ENCODE data around the gene ZNF839. TPM values are rescaled to one million over a fixed set of nuclear protein-coding genes. Genes with fewer than 3 reads are reported as not detected.

Gene ZNF839
- total RNA-seq, 1 donor from 2014 or later = 14.9 TPM

DNA sequence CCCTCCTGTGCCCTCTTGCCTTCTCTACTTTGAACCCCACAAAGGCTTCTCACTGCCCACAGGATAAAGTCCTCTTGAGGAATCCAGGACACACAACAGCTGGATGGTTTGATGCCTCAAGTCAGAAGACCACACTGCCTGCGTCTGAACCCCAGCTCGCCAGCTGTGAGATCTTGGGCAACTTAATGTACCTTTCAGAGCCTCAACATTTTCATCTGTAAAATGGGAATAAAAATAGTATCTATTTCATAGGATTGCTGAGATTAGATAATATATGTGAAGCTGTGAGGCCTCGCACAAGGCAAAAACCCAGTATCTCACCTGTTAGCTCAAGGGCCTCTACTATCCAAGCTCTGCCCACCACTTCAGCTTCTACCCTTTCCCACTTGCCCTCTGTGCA is 40.8 kb downstream of the ZNF839 start:
- Mint-ChIP-seq H3K27me3 (no peaks in the 10 kb centered on the region), H3K27ac (no peak overlapping the region), H3K4me3 (ENCODE audit: low read depth) (no peak overlapping the region), H3K36me3 (ENCODE audit: insufficient read depth) (peaks cover 7% of the 10 kb centered on the region), H3K9me3 (ENCODE audit: low read depth) (no peaks in the 10 kb centered on the region), H3K4me1 (ENCODE audit: low read depth) (peaks cover 15% of the 10 kb centered on the region)
- TF ChIP-seq, protein P1, sequence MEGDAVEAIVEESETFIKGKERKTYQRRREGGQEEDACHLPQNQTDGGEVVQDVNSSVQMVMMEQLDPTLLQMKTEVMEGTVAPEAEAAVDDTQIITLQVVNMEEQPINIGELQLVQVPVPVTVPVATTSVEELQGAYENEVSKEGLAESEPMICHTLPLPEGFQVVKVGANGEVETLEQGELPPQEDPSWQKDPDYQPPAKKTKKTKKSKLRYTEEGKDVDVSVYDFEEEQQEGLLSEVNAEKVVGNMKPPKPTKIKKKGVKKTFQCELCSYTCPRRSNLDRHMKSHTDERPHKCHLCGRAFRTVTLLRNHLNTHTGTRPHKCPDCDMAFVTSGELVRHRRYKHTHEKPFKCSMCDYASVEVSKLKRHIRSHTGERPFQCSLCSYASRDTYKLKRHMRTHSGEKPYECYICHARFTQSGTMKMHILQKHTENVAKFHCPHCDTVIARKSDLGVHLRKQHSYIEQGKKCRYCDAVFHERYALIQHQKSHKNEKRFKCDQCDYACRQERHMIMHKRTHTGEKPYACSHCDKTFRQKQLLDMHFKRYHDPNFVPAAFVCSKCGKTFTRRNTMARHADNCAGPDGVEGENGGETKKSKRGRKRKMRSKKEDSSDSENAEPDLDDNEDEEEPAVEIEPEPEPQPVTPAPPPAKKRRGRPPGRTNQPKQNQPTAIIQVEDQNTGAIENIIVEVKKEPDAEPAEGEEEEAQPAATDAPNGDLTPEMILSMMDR (IDR thresholded peaks at IDR 0.05; ENCODE audit: unreplicated experiment) = no peak
- no peak for DNase-seq (ENCODE audit: low spot score, unreplicated experiment)

DNA sequence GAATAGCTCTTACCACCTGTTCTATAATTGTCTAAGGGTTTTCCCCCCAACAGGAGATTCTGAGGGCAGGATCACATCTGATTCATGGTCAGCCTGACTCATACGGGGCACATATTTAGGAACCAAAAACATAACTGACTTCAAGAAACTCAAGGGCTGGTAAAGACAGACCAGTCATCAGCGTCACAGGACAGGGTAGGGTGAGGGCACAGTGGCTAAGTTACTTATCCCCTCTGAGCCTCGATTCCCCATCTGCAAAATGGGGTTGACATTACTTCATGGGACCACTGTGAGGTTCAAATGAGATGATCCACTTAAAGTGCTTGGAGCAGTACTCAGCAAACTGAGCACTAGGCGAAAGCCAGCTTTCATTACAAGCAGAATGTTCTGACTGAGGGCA is 42.5 kb downstream of the ZNF839 start:
- DNase-seq (ENCODE audit: low spot score, unreplicated experiment) = no peak
- H3K4me3 Mint-ChIP-seq (ENCODE audit: low read depth) = peak overlapping the region; percentile 96
- H3K9me3 Mint-ChIP-seq (ENCODE audit: low read depth) = no peaks in the 10 kb centered on the region
- H3K27ac Mint-ChIP-seq = peak overlapping the region; percentile 94
- H3K4me1 Mint-ChIP-seq (ENCODE audit: low read depth) = peaks cover 15% of the 10 kb centered on the region
- H3K36me3 Mint-ChIP-seq (ENCODE audit: insufficient read depth) = peaks cover 3% of the 10 kb centered on the region
- TF ChIP-seq, protein P1 (IDR thresholded peaks at IDR 0.05; ENCODE audit: unreplicated experiment) = no peak
- no peaks in the 10 kb centered on the region for H3K27me3 Mint-ChIP-seq

DNA sequence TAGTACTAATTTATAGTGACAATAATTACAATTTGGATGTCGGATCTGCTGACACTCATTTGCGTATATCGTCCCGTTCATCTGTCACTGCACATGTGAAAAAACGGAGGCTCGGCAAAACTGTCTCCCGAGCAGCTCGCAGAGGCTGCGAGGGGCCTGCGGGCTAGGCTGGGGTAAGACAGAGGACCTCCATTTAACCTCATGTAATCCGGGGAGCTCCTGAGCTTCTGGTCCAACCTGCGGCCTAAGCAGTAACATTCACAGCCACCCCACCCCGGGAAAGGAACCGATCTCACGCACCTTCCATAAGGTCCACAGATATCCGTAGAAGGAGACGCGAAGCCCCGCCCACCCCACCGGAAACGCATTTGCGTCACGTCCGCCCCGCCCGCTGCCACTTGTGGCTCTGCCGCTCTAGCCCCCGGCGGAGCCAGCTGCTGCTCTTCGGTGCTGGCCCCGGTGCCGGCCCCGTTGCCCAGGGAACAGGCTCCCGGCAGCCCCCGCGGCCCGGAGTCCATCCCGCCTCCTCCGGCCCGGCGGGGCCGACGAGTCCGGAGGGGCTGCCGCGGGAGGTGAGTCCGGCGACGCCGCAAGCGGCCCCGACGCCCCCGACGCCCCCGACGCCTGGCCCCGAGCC is 43.1 kb downstream of the ZNF839 start, which contains the start of the genes CINP and TECPR2:
Gene CINP (minus strand): TSS at position 346 of the 637 bp plus-strand sequence. CDS start 39 bp downstream, at position 307.
Gene TECPR2 (plus strand): TSS at position 397 of the 637 bp plus-strand sequence. CDS start 13,781 bp downstream, outside the sequence.
- DNase-seq (ENCODE audit: low spot score, unreplicated experiment) = peak; percentile 92
- Mint-ChIP-seq H3K4me1 (ENCODE audit: low read depth) (peaks cover 15% of the 10 kb centered on the region), H3K36me3 (ENCODE audit: insufficient read depth) (no peaks in the 10 kb centered on the region), H3K4me3 (ENCODE audit: low read depth) (peak within 1 kb of the TSS; percentile 96), H3K27ac (peak within 1 kb of the TSS; percentile 94), H3K9me3 (ENCODE audit: low read depth) (no peaks in the 10 kb centered on the region), H3K27me3 (no peaks in the 10 kb centered on the region)
- TF ChIP-seq, protein P1 (IDR thresholded peaks at IDR 0.05; ENCODE audit: unreplicated experiment) = no peak

DNA sequence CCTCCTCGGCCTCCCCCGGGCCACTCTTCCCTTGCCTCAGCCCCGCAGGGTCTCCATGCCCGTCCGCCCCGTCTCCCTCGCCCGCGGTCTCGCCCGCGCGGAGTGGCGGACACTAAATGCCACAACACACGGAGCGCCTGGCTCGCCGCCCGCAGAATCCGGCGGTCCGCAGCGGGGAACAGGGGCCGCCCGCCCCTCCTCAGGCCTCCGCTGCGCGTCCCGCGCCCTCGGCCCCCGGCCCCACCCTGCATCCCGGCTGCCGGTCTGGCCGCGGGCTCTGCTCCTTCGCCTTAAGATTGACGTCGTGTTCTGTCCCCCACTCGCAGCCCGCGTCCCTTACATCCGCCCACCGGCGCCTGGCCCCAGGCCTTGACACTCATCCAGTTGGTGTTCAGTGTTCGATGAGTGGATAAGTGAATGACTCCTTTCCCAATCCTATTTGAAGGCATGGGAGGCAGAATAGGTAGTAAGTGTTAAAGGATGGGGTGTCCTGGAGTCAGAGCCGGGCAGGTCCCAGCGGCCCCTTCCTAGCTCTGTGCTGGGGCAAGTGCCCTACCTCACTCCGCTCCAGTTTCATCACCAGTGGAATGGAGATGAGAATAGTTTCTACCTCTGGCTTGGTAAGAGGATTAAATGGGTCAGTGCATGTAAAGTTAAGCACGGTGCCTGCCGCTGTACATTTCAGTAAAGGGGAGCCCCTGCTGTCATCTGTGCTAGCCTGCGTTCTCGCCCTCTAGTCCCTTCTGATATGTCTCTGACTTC is 43.8 kb downstream of the ZNF839 start:
- Mint-ChIP-seq H3K9me3 (ENCODE audit: low read depth) (no peaks in the 10 kb centered on the region), H3K4me3 (ENCODE audit: low read depth) (no peak overlapping the region), H3K4me1 (ENCODE audit: low read depth) (peaks cover 15% of the 10 kb centered on the region), H3K27ac (peak overlapping the region; percentile 89), H3K27me3 (no peaks in the 10 kb centered on the region), H3K36me3 (ENCODE audit: insufficient read depth) (no peaks in the 10 kb centered on the region)
- TF ChIP-seq, protein P1 (IDR thresholded peaks at IDR 0.05; ENCODE audit: unreplicated experiment) = no peak
- no peak for DNase-seq (ENCODE audit: low spot score, unreplicated experiment)

DNA sequence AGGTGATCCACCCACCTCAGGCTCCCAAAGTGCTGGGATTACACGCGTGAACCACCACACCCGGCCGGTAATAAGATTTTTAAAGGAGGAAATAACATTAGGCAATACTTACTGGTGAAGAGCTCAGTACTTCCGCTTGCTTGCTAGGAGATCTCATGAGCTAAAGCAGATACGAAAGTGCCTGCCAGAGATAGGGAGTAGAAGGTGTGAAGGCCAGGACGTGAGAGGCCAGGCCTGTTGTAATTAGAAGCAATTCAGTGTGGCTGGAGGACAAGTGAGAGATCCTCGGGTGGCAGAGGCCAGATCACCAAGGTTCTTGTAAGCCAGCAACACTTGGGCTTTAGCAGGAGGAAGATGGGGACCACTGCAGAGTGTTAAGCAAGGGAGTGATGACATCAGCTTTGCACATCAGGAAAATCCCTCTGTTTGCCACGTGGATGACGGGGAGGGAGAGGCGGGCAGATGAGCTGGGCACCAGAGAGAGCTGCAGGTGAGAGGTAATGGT is 50.8 kb downstream of the ZNF839 start:
- no peaks in the 10 kb centered on the region for H3K4me1 Mint-ChIP-seq (ENCODE audit: low read depth)
- H3K27me3 Mint-ChIP-seq = no peaks in the 10 kb centered on the region
- no peak overlapping the region for H3K4me3 Mint-ChIP-seq (ENCODE audit: low read depth)
- H3K36me3 Mint-ChIP-seq (ENCODE audit: insufficient read depth) = no peaks in the 10 kb centered on the region
- no peak for DNase-seq (ENCODE audit: low spot score, unreplicated experiment)
- no peaks in the 10 kb centered on the region for H3K9me3 Mint-ChIP-seq (ENCODE audit: low read depth)
- no peak overlapping the region for H3K27ac Mint-ChIP-seq
- TF ChIP-seq, protein P1 (IDR thresholded peaks at IDR 0.05; ENCODE audit: unreplicated experiment) = no peak

Measured in progenitor cell of endocrine pancreas (in vitro differentiated cells).